ENCODE results near the gene C1QTNF6.

DNA sequence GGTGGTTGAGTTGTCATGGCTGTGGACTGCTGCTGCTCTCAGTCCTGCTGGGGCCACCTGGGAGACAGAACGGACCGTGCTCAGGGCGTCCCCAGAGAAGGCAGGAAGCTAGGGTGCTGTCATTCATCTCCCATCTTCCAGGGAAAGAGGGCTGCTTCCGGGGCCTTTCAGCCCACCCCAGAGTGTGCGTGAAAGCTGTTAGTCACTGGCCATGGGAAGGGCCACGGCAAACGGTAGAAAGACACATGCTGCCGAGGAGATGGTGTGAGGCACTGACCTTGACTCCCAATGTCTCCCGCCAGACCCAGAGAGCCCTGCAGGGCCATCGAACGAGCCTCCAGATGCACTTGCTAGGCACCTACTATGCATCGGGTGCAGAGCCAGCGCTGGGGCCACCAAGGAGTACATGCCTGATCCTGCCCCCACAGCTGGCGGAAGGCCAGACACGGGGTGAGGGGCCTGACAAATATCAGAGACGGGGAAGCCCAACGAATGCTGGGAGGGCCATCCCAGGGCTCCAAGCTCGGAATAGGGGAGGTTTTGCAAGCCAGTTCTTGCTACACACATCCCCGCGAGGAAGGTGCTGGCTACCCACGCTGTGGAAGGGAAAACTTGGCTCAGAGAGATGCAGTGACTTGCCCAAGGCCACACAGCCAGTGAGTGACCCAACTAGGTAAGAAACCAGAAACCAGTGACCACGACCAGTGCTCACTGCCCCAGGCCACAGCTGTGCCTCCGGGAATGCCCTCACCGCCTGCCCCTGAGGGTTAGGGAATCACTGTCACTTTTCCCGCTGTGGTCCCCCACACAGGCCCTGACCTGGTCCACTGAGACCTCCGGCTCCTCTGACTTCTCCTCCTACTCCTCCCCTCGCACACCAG lies 45.9 kb upstream of the C1QTNF6 start:
- TF ChIP-seq SP1 (IDR thresholded peaks at IDR 0.05): no peak
- TF ChIP-seq TAF1 (conservative IDR thresholded peaks at IDR 0.05): no peak
- no peak for TF ChIP-seq RAD21 (IDR thresholded peaks at IDR 0.05)
- TF ChIP-seq, protein P1, sequence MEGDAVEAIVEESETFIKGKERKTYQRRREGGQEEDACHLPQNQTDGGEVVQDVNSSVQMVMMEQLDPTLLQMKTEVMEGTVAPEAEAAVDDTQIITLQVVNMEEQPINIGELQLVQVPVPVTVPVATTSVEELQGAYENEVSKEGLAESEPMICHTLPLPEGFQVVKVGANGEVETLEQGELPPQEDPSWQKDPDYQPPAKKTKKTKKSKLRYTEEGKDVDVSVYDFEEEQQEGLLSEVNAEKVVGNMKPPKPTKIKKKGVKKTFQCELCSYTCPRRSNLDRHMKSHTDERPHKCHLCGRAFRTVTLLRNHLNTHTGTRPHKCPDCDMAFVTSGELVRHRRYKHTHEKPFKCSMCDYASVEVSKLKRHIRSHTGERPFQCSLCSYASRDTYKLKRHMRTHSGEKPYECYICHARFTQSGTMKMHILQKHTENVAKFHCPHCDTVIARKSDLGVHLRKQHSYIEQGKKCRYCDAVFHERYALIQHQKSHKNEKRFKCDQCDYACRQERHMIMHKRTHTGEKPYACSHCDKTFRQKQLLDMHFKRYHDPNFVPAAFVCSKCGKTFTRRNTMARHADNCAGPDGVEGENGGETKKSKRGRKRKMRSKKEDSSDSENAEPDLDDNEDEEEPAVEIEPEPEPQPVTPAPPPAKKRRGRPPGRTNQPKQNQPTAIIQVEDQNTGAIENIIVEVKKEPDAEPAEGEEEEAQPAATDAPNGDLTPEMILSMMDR (IDR thresholded peaks at IDR 0.05; ENCODE audit: low read depth, low read length, missing input control): no peak
- no peak for TF ChIP-seq YY1 (IDR thresholded peaks at IDR 0.05)
- no peak for TF ChIP-seq GABPA (IDR thresholded peaks at IDR 0.05 in 1 of 2, conservative IDR thresholded peaks at IDR 0.05 in 1 of 2)
- TF ChIP-seq, protein P2, sequence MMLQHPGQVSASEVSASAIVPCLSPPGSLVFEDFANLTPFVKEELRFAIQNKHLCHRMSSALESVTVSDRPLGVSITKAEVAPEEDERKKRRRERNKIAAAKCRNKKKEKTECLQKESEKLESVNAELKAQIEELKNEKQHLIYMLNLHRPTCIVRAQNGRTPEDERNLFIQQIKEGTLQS (IDR thresholded peaks at IDR 0.05): no peak
- TF ChIP-seq, protein P3, sequence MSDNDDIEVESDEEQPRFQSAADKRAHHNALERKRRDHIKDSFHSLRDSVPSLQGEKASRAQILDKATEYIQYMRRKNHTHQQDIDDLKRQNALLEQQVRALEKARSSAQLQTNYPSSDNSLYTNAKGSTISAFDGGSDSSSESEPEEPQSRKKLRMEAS (IDR thresholded peaks at IDR 0.05): no peak
- TF ChIP-seq JUND (IDR thresholded peaks at IDR 0.05): no peak
- TF ChIP-seq, protein P4, sequence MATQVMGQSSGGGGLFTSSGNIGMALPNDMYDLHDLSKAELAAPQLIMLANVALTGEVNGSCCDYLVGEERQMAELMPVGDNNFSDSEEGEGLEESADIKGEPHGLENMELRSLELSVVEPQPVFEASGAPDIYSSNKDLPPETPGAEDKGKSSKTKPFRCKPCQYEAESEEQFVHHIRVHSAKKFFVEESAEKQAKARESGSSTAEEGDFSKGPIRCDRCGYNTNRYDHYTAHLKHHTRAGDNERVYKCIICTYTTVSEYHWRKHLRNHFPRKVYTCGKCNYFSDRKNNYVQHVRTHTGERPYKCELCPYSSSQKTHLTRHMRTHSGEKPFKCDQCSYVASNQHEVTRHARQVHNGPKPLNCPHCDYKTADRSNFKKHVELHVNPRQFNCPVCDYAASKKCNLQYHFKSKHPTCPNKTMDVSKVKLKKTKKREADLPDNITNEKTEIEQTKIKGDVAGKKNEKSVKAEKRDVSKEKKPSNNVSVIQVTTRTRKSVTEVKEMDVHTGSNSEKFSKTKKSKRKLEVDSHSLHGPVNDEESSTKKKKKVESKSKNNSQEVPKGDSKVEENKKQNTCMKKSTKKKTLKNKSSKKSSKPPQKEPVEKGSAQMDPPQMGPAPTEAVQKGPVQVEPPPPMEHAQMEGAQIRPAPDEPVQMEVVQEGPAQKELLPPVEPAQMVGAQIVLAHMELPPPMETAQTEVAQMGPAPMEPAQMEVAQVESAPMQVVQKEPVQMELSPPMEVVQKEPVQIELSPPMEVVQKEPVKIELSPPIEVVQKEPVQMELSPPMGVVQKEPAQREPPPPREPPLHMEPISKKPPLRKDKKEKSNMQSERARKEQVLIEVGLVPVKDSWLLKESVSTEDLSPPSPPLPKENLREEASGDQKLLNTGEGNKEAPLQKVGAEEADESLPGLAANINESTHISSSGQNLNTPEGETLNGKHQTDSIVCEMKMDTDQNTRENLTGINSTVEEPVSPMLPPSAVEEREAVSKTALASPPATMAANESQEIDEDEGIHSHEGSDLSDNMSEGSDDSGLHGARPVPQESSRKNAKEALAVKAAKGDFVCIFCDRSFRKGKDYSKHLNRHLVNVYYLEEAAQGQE (IDR thresholded peaks at IDR 0.05): no peak
- TF ChIP-seq HNF4A (conservative IDR thresholded peaks at IDR 0.05): no peak
